ENCODE results near the gene DEGS1.

DNA sequence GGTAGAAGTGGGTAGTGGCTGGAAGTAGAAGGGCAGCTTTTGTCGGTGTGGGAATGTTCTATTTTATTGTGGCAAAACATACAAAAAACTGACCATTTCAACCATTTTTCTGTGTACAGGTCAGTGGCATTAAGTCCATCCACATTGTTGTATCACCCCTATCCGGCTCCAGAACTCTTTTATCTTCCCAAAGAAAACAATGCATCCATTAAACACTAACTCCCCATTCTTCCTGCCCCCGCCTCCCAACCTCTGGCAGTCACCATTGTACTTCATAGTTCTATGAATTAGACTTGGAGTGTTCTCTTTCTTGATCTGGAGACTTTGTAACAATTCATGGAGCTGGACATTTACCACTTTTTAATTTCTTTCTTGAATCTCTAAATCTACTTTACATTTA lies 55.7 kb downstream of the DEGS1 start:
- TF ChIP-seq, protein P1, sequence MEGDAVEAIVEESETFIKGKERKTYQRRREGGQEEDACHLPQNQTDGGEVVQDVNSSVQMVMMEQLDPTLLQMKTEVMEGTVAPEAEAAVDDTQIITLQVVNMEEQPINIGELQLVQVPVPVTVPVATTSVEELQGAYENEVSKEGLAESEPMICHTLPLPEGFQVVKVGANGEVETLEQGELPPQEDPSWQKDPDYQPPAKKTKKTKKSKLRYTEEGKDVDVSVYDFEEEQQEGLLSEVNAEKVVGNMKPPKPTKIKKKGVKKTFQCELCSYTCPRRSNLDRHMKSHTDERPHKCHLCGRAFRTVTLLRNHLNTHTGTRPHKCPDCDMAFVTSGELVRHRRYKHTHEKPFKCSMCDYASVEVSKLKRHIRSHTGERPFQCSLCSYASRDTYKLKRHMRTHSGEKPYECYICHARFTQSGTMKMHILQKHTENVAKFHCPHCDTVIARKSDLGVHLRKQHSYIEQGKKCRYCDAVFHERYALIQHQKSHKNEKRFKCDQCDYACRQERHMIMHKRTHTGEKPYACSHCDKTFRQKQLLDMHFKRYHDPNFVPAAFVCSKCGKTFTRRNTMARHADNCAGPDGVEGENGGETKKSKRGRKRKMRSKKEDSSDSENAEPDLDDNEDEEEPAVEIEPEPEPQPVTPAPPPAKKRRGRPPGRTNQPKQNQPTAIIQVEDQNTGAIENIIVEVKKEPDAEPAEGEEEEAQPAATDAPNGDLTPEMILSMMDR (IDR thresholded peaks at IDR 0.05): no peak
- no peak for TF ChIP-seq EP300 (IDR thresholded peaks at IDR 0.05)

All from ovary (tissue), 3 donors.